OCI-LY1 (cell line): ENCODE measurements around the gene PHLDB2.

Experiments used
- CTCF ChIP-seq: fragments of 200-600 bp; sonication (generic), shearing (Covaris generic); IDR thresholded peaks from 2 replicates; pipeline ENCODE4 v1.5.1; 2017; ENCODE audit warnings: mild to moderate bottlenecking, antibody characterized with exemption, low read length, moderate library complexity, mixed read lengths
- EZH2 ChIP-seq: fragments of 200-600 bp; sonication (generic), shearing (Covaris generic); IDR thresholded peaks from 2 replicates; pipeline ENCODE4 v1.8.0; 2017; ENCODE audit warnings: borderline replicate concordance, mixed run types, mild to moderate bottlenecking, antibody characterized with exemption, low read length, moderate library complexity, mixed read lengths

- TF ChIP-seq CTCF = no peak
- no peak for TF ChIP-seq EZH2
Measured at GRCh38 chr3:111838133-111838532, 20.9 kb upstream of the PHLDB2 start.
